GM18870 (cell line): ENCODE measurements around the gene TNFRSF18.
A peak's percentile ranks its signal among the peaks of the same experiment; 100 is the strongest.

ENCODE experiments used
- ATAC-seq: cut with Tn5 transposase; IDR thresholded peaks from one replicate; pipeline ENCODE4 v1.9.1; 2021; ENCODE audit warnings: moderate library complexity; ENCODE audit not compliant: unreplicated experiment

TNFRSF18 gene

GRCh38 chr1:1240822-1241587 lies 34.6 kb upstream of the TNFRSF18 start:
- ATAC-seq, result no peak

DNA sequence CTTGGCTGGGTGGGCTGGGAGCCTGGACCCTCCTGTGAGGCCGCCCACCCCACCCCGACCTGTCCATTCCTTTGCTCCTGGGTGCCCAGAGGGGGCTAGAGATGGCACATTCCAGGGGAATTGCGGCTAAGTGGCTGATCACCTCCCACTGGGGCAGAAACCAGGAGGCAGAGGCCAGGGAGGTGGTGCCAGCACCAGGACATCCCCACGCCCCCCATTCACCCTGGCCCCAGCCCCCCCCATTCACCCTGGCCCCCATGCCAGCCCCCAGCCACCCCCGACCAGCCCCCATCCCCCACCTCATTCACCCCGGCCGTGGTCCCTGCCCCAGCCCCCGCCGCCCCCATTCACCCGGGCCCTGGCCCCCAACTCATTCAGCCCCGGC lies 33.9 kb upstream of the TNFRSF18 start:
- ATAC-seq, result no peak

GRCh38 chr1:1239614-1240347 lies 33.4 kb upstream of the TNFRSF18 start:
- no peak for ATAC-seq

GRCh38 chr1:1239227-1239613 lies 32.8 kb upstream of the TNFRSF18 start:
- no peak for ATAC-seq

GRCh38 chr1:1238702-1239178 lies 32.3 kb upstream of the TNFRSF18 start:
- no peak for ATAC-seq

GRCh38 chr1:1237874-1238701 lies 31.7 kb upstream of the TNFRSF18 start:
- ATAC-seq, result no peak

- ATAC-seq, result no peak
Observed at GRCh38 chr1:1236945-1237873, 30.8 kb upstream of the TNFRSF18 start.

GRCh38 chr1:1236176-1236763 lies 29.9 kb upstream of the TNFRSF18 start:
- no peak for ATAC-seq

DNA sequence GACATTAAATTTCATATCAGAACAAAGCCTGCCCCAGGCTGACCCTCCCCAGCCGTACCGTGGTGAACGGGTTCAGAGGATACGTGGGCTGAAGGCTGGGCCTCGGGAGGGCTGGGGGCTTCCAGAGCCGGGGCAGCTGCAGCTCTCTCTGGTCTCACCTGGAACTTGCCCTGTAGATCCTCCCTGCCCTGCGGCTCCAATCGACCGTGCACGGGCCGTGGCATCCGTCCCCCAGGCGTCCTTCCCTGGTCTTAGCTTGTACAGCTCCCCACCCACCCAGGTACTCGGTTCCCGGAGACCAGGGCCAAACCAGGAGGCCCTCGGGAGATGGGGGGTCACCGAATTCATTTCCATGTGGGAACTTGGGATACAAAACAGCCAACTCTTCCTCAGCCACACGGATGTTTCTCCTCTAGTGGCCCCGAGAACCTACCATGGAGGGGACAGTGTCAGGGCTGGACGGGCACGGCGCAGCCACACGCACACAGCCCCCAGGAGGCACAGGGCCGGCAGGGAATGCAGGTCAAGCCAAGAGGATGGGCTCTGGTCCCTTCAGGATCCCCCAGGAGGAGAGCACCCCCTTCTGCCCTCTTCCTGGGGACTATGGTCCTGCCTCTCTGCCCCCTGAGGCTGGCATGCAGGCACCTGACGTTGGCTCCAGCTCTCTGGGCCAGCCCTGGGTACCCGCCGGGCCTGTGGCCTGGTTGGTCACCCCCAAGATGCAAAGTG lies 28.8 kb upstream of the TNFRSF18 start:
- no peak for ATAC-seq

- no peak for ATAC-seq
Observed at GRCh38 chr1:1234180-1234808, 27.9 kb upstream of the TNFRSF18 start.

DNA sequence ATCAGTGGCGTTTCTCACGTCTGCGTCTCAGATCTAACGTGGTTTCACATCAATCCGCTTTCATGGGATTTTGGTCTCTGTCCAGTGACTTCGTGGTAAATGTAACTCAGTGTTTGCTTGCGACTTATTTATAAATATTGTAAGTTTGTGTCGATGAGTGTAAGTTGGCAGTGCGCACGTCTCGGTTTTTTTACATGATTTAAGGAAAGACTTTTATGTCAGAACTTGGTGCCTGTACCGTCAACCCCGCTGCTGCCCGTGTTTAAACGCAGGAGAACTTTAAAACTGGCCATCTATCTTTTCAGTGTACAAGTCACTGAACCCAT lies 27.1 kb upstream of the TNFRSF18 start:
- no peak for ATAC-seq

DNA sequence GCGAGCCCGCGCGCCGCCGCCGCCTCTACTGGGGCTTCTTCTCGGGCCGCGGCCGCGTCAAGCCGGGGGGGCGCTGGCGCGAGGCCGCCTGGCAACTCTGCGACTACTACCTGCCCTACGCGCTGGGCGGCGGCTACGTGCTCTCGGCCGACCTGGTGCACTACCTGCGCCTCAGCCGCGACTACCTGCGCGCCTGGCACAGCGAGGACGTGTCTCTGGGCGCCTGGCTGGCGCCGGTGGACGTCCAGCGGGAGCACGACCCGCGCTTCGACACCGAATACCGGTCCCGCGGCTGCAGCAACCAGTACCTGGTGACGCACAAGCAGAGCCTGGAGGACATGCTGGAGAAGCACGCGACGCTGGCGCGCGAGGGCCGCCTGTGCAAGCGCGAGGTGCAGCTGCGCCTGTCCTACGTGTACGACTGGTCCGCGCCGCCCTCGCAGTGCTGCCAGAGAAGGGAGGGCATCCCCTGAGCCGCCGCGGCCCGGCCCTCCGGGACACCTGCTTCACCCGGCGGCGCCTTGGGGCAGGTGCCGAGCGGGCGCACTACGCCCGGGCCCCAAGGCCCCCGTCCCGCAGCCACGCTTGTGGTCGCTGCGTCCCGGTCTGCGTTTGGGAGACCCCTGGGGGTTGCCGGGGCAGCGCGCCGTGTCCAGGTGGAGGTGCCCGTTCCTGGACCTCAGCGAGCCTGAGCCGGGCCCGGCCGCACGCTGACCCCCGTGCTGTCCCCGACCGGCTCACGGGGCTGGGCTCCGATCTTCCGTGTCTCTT lies 26.6 kb upstream of the TNFRSF18 start:
- no peak for ATAC-seq

GRCh38 chr1:1232208-1232795 lies 25.9 kb upstream of the TNFRSF18 start, which contains the start of gene B3GALT6:
TSS of gene B3GALT6 (plus strand) at chr1:1232237. CDS start at chr1:1232279, 42 bp downstream.
- ATAC-seq, result no peak

DNA sequence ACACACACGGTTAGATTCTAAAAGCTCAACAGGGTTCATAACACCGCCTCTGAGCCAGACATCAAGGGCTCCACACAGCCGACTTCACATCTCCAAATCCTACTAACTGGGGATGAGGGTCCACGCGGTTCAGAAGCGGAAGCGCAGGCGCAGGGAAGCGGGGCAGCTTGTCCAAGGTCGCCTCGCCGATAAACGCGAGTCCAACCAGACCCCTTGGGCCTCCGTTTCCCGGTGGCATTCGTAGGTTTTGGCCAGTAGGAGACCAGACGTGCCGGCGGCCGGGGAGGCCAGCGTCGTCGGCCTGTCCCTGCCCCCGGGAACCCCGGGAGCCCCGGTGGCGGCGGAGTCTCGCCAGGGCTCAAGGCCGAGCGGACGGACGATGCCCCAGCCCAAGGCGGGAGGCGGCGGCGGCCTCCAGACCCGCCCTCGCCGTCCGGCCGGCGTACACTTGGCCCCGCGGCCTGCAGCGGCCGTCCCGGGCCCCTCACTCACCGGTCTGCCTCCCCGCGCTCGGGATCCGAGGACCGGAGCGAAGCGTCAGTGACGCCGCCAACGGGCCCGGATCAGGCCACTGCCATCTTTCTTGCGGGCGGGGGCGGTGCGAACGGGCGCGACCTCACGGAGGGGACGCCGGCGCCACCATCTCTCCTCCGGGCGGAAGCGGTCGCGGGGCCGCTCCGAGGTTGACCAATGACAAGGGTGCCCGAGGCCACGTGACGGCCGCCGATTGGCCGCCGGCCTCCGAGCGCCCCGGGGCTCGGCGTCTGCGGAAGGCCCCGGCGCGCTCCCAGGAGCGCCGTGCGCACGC lies 25.2 kb upstream of the TNFRSF18 start, which contains the start of gene SDF4:
TSS of gene SDF4 (minus strand) at position 602 of the 808 bp plus-strand sequence. CDS start 3,229 bp downstream, outside the sequence.
- ATAC-seq, result peak; percentile 72

GRCh38 chr1:1230656-1231399 lies 24.4 kb upstream of the TNFRSF18 start:
- ATAC-seq, result no peak

GRCh38 chr1:1229770-1230169 lies 23.4 kb upstream of the TNFRSF18 start:
- no peak for ATAC-seq
